NCI-H1930 (cell line): ENCODE measurements around the gene NR0B2.

Experiments
- DNase-seq, 2 experiments: peaks; one replicate each; lab custom pipeline; 2025; lab: John Stamatoyannopoulos, UW

Gene NR0B2

DNA sequence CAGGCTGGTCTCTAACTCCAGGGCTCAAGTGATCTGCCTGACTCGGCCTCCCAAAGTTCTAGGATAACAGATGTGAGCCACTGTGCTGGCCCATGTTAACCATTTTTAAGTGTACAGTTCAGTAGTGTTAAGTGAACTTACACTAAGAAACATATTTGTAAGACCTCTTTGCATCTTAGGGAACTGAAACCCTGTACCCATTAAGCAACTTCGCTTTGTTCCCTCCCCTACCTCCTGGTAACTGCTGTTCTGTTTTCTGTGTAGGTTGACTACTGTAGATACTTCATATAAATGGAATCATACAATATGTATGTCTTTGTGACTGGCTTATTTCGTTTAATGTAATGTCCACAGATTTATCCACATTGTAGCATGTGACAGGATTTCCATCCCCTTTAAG is 18.8 kb upstream of the NR0B2 start:
- no peak for DNase-seq

DNA sequence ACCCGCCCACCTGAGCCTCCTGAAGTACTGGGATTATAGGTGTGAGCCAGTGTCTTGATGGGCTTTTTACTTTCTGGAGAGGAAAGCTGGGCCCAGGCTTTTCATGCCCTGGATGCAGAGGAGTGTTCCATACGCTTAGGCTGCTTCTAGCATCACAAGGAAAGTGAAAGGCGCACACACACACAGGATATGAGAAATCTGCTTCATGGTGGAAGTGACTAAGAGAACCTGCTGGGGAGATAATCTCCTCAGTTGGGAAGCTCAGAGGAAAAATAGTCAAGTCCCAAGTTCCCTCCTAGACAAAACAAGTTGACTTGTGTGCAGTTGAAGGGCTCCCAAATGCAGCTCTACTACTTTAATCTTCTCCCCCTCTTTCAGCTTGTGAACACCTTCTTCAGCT is 9.9 kb upstream of the NR0B2 start:
- no peak for DNase-seq

DNA sequence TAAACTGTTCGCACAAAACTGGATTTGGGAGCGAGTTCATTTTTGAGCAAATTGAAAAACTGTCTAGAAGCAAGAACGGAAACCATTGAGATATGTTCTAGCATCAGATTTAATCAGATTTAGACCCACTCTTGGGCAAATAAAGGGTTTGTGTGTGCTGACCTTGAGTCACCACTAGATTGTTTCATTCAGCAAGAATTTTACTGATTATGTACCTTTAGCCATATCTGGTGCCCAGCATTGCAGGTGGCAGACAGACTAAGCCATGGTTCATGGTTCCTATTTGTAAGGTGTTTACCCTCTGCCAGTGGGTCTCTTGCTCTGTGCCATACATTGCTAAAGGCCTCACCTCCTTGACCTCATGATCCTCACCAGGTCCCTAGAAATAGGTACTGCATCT is 9.1 kb upstream of the NR0B2 start:
- DNase-seq, result no peak

DNA sequence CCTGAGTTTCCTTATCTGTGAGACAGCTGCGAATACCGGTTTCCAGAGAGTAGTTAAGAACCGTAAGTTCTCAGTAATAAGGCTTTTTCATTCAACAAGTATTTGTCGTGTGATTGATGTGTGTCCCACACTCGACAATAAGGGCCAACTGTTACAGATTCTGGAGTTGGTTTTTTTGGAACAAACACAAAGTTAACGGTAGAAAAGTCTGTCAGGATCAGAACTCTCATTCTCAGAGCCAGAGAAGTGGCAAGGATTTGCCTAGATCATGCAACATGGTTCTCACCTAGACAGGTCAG is 8.6 kb upstream of the NR0B2 start:
- no peak for DNase-seq

DNA sequence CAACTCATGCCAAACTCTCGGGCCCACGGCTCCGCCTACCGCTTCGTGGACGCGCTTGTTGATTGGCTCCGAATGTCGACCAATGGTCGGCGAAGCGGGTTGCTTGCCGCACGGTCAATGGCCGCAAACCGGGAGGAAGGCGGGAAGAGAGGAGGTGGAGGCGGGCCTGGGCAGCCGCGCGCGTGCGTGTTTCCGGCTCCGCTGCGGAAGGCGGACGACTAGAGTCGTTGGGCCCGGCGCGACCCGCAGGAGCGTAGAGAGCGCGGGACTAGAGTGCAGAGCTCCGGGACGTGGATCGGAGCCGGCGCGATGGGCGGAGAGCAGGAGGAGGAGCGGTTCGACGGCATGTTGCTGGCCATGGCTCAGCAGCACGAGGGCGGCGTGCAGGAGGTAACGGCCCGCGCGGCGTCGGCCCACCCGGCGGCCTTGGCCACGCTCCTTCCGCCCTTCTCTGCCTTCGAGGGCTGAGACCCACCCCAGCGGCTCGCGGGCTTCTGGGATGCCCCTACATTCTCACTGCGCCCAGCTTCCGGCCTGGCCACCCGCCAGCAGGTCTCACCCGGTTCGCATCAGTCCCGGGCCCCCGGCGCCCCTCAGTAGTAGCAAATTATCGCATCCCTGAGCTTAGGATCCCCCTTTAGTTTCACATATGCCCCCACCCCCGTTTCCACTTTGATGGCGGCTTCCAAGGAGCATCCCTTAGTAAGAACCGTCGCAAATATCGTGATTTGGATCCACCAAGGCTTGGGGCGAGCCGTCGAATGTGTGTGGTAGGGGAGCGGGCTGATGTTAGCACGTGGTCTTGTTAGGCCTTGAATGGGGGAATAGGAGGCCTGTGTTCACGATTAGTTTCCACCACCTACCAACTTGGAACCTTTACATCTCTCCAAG is 8.0 kb upstream of the NR0B2 start, which contains the start of gene NUDC:
Gene NUDC, plus strand, starts transcription at position 204 of the 891 bp plus-strand sequence. Its CDS starts 106 bp downstream, at position 310.
- DNase-seq, result peak; percentile 92 to 96

DNA sequence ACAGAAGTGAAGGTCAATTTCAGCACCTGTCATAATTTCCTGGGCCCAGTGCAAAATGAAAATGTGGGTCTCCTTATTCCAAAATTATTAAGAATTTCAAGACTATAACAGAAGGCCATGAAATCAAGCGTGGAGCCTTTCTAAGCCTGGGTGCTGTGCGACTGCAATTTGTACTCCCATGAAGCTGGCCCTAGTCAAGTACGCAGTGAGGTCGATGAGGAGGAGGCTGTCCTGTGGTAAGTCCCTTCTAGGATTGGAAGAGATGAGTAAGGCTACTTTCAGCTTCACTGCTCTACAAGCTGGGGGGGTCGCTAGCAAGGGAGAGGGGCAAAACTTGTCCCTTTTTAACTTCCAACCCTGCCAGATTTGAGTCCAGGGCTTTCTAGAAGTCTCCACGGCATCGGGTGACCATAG is 7.4 kb upstream of the NR0B2 start:
- DNase-seq, result no peak

DNA sequence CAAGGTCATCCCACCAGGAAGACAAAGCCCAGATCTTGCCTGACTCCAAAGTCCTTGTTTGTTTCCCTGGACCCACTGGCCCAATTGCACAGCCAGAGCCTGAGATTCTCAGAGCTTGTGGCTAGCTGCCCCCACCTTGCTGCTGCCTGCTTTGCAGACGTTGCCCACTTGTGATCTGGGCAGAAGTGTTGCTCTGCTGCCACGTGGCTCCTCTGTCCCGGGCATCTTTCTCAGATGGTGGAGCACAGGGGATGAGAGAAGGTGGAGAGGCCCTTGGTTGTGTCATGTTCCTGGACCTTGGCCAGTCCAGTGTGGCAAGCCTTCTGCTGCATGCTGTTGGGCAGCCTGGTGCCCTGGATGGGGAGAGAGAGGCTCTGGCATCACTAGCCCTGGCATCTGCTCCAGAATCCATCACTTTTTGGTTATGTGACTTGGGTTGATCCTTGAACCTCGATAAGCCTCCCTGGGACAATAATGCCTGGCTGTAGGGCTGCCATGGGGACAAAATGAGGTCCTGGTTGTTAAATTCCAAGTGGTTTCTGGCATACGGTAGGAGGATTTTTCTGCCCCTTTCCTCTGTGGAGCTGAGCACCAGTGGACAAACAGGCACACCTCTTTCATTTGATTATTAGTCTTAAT is 1.5 kb upstream of the NR0B2 start:
- DNase-seq, result no peak

DNA sequence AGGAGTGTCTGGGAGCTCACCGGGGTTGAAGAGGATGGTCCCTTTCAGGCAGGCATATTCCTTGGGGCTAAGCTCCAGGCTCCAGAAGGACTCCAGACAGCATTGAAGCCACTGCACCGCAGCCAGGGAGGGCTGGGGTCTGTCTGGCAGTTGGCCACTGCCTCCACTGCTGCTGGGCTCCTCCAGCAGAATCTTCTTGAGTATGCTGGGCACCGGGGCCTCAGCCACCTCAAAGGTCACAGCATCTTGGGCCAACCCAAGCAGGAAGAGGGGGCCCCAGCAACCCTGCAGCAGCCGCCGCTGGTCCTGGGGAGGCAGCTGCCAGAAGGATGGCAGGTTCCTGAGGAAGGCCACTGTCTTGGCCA is 404 bp downstream of the NR0B2 start:
- no peak for DNase-seq

DNA sequence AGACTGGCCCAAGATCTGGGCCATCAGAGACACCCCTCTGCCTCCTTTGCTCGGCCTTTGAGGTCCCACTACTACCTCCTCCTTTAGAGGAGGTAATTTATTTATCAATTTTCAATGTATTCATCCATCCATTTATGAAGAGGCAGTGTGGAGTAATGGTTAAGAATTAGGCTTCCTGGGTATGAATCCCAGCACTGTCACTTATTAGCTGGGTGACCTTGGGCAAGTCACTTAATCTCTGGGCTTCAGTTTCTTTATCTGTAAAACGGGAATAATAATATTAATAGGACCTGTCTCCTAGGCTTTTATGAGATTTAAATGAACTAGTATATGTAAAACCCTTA is 1.7 kb downstream of the NR0B2 start:
- no peak for DNase-seq

DNA sequence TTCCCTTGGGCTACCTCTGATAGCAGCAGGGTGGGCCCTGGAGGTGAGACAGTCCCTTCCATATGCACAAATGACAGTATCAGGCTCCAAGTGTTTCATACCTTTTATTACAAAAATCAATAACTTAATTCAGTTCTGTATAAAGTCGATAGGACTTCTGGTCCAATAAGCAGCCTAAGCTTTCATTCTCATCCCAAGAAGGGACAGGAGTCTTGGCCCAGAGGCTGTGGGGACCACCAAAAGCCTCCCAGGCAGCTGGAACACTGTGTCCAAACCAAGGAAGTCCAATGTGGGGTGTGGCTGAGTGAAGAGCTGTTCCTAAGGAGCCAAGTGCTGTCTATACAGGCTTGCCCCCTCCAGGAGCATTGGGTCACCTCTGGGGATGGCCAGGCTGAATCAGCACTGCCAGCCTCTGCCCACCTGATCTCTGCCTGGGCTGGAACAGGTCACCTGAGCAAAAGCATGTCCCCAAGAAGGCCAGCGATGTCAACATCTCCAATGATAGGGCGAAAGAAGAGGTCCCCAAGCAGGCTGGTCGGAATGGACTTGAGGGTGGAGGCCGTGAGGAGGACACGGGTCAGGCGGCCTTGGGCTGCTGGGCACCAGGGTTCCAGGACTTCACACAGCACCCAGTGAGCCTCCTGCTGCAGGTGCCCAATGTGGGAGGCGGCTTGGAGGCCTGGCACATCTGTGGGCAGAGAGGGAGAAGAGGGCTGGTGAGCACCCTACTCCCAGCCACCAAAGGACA is 2.2 kb downstream of the NR0B2 start:
- no peak for DNase-seq

DNA sequence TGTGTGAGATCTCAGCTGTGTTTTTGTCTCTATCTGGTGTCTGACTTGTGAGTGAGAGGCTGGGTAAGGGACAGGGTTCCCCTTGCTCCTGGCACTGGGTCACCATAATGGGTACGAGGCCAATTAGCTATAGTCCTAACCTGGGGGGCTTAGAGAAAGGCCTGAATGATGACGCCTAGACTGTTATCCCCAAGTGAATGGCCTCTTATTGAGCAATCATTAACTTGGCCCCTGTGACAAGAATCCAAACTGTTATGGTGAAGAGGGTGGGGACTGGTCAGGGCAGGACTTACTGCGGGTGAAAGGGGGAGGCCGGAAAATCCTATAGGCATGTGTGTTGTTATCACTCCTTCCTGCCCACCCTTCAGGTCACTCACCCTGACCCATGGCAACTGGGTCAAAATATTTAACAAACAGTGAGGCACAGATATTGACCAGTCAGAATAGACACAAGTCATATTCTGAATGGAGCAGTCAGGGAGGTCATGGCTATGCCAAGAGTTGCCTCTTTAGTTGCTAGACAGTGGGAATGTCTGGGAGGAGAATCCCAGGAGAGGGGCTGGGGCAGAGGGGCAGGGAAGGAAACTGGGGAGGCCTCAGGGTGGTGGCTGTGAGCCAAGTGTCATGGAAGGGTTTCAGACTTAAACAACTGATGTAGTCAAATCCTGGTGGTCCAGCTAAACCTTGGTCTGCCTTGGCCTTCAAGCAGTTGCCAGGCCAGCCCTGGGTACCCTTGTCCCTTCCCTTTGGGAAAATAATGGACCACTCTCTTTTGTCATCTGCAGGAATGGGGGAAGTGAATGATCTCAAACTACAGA is 3.2 kb downstream of the NR0B2 start:
- no peak for DNase-seq

DNA sequence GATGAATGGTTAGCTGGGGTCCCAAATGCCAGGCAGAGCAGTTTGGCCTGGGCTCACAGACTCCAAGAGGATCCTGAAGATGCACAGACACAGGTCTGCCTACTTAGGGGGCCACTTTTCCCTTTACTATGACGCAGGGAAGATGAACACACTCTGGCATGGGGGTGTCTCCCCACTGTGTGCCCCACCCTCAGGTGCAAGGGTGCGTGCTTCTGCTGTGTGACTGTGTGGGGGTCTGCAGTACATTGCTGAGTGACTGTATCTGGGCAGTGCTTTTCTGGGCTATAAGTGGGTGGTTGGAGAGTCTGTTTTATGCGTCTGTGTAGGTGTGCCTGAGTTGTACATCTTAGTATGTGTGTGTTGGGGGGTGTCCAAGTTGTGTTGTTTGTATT is 3.8 kb downstream of the NR0B2 start:
- no peak for DNase-seq

DNA sequence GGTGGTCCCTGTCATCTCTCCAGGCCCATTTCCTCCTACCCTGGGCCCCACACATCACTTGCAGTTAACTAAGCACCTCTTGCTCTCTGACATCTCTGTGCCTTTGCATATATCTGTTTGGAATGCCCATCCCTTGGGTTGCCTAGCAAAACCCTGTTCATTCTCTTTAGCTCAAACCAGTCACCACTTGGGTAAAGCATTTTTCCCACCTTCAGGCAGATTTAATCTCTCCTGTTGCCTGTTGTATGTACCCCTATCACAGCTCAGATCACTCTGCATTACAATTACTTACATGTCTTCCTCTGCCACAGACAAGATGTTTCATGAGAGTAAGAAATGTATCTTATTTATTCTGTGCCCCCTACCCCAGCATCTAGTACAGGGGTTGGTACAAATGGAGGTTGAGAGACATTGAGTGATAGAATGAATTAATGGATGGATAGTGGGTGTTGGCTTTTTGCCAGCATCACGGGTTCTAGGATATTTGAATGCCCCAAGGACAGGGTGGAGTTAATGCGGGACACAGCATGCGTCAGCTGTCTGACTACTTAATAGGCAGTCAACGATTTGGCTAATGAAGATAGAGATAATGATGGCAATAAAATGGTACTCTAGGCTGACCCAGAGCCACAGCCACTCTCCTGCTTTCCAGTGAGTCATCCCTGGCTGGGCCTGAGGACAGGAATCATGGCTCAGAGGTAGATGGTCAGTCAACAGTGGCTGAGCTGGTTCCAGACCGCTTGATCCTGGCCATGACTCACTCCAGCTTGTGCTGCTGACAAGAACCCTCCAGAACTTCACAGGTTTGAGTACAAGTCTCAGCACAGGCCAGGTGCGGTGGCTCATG is 6.5 kb downstream of the NR0B2 start:
- DNase-seq, result no peak

DNA sequence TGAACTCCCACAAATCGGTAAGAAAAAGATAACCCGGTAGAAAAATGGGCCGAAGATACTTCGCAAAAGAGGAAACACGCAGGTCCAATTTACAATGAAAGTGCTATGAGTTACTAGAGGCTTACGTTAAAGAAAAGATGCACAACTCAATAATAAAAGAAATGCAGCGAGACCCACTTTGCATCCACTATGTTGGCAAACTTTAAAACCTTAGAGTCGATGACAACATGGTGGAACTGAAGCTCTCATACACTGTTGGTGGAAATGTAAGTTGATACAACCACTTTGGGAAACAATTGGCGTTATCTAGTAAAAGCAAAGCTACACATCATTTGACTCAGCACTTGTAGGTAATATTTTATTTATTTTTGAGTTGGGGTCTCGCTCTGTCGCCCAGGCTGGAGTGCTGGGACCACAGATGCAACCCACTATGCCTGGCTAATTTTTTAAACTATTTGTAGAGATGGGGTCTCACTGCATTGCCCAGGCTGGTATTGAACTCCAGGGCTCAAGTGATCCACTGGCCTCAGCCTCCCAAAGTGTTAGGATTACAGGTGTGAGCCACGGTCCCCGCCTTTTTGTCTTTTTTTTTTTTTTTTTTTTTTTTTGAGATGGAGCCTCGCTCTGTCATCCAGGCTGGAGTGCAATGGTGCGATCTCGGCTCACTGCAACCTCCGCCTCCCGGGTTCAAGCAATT is 12.8 kb downstream of the NR0B2 start:
- DNase-seq, result no peak

DNA sequence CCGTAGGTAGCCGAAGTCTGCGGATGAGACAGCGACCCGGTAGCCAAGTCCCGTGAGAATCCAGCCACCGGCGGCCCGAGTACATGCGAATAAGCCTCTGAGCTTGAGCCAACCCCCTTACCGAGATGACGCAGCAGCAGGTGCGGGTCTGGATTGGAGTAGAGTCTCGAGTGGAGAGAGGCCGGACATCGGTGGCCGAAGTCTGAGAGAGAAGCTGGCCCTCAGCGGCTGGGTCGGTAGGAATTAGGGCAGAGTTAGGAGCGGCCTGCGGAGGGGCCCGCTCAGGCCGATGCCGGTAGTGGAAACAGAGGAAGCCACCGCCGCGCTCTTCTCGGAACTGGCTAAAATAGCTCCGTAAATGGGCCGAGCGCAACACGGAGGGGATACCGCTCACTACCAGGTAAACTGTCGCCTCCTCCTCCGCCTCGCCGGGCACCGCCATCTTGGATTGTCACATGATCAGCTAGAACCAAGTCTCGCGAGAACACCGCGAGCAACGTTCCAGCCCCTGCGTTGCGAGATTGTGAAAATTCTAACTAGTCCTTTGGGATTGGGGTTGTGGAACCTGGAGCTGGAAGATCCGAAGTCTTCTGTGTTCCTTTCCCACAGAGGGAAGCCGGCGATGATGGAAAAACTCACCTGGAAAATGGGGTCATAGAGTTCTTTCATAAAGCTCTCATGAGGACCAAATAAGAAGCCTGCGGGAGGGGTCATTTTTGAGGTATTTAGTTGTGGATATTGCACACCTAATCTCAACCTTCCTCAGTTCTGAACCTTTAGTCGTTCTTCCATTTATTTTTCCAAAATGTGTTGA is 13.6 kb downstream of the NR0B2 start, which contains the start of gene GPATCH3:
Gene GPATCH3, minus strand, starts transcription at position 467 of the 814 bp plus-strand sequence. Its CDS starts 25 bp downstream, at position 442.
- peak; percentile 89 to 93 for DNase-seq

DNA sequence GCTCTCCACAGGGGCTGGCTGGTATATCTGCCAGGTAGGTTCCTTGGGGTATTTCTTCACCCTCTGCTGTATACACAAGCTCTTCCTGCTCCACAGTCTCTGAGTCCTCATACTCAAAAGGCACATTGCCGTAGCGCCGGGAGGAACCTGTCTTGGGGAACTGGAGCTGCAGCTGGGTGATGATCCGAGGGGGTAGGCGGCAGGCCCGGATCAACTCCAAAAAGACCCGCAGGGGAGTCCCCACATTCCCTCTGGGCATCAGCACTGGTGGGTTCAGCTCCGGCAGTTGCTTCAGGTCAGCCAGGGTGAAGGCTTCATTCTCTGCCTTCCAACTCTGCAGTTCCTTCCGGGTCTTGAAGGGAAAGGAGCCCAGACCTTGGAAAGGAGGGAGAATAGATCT is 16.4 kb downstream of the NR0B2 start:
- no peak for DNase-seq

DNA sequence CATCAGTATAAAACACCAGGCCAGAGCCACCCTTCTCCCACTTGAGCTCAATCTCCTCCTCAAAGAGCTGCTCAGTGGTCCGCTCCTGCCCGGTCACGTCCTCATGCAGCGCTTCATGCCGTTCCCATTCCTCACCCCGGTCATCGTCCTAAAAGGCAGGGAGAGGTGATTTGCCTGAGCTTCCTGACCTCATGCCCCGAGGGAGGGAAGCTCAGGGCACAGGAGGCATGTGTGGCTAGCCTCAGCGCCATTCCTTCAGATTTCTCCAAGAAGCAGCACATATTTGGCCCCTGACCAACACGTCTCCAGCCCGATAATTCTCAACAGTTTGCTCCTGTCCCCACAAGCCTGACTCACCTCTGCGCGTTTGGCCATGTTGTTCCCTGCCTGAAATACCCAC is 19.5 kb downstream of the NR0B2 start:
- no peak for DNase-seq

DNA sequence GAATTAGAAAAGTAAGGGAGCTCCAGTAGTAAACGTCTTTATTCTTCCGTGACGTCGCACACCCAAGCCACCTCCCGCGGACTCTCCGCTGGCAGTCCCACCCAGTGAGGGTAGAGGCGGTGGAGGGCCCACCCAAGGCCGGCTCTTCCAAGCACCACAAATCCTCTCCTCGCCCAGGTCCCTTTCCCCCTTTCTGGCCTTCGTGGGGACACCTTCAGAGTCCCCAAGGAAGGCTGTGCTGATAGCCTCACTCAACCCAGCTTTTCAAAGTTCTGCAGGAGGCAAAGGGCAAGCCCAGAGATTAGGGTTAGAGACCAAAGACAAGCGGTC is 23.3 kb downstream of the NR0B2 start:
- no peak for DNase-seq

DNA sequence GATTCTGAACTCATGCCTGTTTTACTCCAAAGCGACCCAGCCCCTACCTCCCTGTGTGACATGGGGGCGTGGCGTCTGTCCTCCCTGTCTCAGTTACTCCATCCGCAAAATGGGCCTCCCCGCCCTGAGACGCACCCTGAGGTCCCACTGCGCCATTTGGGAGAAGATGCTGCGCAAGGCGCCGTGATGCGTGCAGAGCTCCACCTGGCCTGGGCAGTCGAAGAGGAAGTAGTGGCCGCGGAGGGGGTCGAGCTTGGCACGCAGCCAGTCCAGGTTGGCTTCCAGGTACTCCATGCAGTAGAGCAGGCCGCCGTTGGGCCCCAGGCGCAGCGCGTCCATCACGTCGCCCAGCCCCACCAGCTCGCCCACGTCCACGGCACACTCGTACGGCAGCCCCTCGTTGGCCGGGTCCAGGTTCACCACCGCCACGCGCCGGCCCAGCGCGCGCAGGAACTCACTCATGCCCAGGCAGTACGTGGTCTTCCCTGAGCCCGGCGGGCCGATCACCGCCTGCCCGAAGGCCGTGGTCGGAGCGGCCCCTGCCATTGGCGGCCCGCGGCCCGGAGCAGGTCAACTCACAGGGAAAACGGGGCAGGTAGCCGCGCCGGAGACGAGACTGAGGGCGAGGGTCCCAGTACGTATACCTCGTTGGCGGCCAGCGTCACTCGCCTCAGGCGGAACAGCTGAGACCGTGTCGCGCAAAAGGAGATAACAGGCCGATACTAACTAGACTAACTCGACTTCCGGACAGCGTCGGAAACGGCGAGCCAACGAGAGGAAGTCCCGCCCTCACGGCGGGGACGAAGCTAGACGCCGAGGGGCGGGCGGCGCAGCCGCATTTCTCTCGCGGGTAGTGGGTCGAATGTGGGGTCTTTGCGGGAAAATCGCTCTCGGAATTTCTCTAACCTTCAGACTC is 24.0 kb downstream of the NR0B2 start, which contains the start of gene GPN2:
Gene GPN2, minus strand, starts transcription at position 733 of the 916 bp plus-strand sequence. Its CDS starts 187 bp downstream, at position 546.
- peak; percentile 22 to 75 for DNase-seq
